ENCODE results near the gene ZNF804B.

Gene ZNF804B

DNA sequence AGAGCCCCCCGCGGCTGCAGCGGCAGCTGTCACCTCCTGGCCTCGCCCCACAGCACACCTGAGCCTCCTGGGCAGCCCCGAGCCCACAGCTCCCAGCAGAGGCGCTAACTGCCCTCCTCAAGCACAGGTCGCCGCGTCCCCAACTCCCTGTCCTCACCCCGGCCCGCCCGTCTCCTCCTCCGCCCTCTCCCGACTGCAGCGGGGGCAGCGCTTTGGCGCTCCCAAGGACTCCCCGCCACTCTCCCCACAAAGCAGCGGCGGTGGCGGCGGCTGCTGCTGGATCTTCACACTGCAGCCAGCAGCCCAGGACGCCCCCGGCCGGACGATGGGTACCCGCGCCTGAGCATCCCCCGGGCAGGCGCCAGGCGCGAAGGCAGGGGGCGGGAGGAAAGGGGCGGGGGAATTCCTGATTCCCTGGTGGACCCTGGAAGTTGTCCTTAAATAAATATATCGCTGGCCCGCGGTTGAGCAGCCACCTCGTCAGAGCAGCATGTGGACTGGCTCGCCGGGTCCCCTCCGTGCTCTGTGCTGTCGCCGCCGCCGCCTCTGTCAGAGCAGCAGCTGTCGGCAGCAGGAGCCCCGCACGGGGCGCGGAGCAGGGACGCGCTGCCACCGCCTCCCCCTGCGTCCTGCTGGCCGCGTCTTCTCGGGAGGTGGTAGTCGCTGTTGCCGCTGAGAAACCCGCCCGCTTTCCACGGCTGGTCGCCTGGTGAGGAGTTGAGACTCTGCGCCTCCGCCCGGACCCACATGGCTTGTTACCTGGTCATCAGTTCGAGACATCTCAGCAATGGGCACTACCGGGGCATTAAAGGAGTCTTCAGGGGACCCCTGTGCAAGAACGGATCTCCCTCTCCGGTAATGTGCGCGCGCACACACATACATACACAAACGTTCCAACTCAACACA lies at the start of gene ZNF804B:
TSS of gene ZNF804B (plus strand) at position 471 of the 906 bp plus-strand sequence. CDS start at position 748, 277 bp downstream.
- no peak for DNase-seq

DNA sequence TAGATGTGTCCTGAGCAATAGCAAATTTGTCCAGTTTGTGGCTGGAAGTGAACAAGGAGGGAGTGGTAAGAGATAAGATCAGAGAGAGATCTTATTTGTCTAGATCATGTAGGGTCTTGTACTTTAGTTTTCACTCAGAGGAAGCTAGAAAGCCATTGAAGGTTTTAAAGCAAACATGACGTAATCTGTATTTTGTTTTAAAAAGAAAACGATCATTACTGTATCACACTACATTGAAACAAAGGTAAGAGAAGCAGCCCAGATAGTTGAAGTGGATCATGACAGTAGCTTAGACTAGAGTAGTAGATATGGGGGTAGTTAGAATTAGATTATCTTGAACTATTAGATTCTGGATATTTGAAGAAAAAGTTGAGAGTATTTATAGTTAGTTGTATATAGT lies 23.6 kb upstream of the ZNF804B start:
- no peak for DNase-seq

DNA sequence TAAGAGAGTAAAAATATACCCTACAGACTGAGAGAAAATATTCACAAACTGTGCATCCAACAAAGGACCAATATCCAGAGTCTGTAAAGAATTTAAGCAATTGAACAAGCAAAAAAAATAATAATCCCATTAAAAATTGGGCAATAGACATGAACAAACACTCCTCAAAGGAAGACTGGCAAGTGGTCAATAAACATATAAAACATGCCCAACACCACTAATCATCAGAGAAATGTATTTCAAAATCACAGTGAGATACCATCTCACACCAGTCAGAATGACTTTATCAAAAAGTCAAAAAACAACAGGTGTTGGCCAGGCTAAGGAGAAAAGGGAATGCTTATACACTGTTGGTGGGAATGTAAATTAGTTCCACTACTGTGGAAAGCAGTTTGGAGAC lies 21.9 kb upstream of the ZNF804B start:
- DNase-seq, result no peak

DNA sequence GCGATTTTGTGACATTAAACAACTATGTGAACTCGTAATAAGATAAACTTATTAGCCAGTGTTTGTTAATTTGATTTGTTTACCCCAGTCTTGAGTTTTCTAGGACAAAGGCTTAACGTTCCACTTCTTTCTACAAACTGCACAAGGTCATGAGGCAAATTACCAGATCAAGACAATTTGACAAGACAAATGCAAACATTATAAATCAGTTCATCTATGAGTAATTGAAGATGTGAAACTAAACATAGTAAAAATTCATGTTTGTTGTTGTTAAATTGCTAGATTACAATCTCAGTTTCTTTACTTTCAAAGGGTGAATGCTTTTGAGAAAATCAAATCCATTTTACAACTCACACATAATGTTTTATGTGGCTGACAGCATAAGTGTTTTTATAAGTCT lies 13.4 kb upstream of the ZNF804B start:
- no peak for DNase-seq

DNA sequence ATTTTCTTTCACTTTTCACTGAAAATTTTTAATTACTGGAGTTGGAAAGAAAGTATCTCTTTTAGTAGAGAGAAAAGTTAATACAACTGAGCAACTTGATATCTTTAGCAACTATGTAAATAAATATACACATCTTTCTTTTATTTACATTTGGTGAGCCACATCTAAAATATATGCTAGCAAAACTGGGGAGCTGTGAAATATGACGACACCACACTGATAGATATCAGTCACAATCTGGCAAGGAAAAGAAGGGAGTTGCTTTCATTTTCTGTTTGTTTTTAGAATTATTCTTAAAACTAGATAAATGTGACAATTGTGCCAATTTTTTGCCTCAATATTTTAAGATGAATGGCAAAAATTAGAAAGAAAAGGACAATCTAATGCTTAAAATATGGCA lies 2.7 kb upstream of the ZNF804B start:
- DNase-seq, result no peak

DNA sequence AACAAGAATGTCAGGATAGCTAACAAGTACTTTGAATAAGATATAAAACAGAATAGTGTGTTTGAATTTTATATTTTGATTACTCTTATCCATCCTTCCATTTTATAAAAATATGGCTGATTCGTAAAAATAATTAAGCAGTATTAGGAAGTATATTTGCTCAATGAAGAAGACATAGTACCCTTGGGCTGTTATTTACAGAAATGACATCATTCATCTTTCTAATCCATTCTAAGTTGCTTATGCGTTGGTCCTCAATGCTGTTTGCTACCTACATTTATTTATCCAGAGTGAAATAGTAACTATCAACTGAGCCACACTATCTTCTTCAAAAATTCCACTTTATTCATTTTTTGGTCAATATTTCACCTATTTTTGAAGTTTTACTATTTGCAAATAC lies 2.1 kb upstream of the ZNF804B start:
- no peak for DNase-seq

DNA sequence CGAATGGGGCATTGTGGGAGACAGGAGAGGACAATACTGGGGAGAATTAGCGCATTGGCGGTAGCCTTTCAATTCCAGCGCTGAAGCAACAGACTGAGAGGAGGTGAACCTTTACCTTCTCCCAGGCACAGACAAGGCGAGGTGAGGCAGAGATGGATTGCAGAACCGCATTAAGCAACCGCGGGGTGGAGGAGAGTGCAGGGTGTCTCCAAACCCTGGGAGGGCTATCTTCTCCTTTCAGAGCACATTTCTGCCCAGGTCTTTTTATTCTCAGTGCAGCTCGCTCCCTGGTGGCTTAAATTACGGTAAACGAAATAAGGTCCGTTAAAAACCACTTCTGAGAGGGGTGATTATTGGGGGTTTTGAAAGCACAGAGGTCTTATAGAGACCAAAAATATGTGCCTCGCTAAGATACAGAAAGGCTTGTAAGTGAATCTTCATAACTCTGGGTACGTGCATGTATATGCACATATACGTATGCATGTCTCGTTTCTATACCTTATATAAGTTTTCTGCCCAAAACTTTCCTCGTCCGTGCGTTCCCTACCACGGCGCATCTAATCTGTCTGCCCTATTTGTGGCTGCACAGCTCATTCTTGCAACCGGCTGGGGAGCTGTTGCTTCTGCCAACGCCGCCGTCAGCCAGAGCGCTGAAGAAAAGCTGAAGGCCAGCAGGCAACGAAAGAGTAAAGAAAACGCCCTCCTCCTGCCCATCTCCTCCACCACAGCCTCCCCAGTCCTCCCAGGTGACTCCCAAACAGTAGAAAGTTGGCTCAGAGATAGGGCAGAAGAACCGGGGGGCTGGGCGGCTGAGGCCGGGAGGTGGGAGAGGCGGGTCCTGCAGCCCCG lies 895 bp upstream of the ZNF804B start:
- DNase-seq, result no peak

DNA sequence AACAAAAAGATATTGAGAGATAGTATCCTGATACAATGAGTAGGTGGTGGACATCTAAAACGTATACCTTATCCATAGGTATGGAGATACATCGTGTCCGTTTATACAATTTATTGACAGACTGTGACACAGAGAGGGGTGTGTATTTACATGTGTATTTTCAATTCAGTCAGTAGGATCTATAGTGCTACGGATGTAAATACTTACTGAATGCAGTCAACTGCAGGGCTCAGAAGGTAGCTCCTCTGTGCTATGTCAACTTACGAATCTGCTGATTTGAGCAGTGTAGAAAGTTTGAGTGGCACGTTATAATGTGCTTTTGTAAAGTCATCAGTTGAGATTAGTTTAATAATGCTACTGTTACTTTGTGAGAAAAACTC lies 626 bp downstream of the ZNF804B start:
- DNase-seq, result no peak

DNA sequence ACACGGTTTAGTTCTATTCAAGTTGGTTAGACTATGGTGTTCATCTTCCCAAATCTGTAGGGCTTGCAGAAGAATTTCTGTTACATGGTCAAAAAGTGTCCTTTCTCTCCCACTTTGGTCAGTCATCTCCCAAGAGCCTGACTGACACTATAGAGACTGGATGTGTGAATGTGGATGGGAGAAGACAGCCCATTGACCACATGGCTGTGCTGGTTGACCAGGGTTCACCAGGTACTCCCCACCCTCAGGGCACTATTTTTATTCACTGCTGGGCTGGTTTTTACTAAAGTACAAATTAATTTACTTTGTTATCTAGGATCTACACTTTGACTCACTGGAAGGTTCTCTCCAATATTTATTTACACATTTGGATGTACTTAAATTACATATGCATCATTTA lies 2.3 kb downstream of the ZNF804B start:
- no peak for DNase-seq

DNA sequence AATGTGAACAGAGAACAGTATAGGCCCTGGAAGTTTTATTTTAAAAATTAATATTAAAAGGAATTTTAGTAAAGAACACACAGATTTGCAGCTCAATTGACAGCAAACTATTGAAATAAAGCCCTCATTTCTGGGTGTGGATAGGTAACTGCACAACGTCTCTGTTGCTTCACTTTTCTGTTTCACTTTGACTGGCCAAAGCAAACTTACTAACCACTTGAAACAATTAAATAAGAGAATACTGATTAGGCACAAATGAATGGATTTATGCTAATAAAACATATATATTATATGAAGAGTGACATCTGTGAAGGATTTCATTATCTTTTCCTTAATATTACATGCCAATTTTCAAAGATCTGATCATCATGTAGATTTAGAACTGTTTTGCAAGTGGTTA lies 11.9 kb downstream of the ZNF804B start:
- DNase-seq, result no peak

DNA sequence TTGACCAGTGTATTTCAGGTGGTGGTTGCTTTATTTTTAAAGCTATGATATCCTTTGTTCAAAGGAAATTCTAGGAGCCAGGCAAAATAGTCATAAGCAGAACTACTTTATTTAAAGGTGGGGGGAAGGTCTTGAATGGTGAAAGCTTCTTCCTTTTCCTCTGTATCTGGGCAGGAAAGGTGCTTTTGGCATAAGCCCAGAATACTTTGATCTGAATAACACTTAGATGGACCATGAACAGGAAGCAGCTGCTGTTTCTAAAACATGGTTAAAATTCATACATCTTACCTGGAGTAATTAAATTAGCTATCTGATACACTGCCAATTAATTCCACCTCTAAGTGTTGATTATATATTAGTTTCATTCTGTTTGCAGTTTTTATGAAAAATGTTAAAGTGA lies 13.3 kb downstream of the ZNF804B start:
- DNase-seq, result no peak

DNA sequence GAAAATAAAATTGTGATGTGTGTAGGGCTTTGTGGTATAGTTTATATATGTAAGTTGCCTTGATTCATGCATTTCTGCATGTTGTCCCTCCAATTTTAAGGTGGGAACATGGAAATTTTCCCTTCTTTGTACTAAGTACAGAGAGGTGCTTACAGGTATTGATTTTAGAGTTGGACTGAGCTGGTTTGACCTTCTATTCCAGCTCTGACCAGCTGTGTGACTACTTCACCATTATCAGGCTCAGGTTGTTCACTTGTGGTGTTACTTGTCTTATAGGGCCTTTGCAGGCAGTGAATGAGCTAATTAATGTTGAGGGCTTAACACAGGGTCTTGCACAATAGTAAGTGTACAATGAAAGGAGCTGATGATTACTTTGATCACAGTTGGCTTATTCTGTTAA lies 16.3 kb downstream of the ZNF804B start:
- no peak for DNase-seq

DNA sequence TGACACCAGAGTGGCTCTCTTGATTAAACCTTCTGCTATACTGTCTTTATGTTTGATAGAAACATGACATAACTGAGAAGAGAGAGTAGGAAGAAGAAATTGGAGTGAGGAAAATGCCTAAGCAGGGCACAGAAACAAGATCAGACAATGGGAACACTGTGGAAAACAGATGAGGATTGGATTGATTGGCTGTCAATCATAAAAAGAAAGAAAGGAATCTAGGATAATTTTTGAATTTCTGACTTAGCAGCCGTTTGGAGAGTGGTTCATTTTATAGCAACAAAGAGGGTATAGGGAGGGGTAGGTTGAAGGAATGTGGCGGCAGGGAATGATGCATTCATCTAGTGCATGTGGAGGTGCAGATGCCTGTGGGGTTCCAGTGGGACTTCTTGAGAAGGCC lies 28.3 kb downstream of the ZNF804B start:
- no peak for DNase-seq

DNA sequence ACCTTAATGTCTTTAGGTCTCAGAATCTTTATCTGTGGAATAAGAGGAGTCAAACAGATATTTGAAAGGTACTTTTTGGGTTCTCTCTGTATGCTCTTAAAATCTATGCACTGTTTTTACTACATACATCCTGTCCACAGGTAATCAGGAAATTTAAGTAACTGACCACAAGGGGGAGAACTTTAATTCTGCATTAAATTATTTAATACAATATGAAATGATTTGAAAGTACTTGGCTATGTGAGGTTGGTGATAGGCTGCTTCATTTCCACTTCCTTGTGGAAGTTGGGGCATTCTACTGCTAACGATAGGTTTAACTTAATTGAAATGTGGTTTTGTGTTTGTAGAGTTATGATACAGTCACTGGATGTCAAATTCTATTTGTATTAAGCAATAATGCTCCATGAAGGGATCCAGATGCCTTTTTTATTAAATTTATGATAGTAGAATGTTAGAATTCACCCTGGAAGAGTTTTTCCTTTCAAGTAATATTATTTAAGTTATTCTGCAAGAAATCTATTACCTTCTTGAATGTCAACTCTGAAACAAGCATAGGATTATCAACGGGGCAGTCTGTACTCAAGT lies 30.1 kb downstream of the ZNF804B start:
- no peak for DNase-seq

DNA sequence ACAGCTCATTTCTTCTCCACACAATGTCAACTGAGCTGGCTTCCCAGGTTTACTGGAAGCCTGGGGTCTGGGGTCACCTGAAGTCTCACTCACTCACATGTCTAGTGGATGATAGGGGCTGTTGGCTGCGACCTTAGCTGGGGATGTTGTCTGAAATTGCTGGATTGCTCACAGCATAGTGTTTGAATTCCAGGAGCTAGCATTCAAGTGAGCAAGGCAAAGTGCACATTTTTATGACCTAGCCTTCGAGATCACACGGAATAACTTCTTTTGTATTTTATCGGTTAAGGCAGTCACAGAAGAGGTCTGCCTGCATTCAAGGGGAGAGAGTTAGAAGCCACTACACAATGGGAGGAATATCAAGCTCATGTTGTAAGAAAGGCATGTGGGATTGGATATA lies 32.4 kb downstream of the ZNF804B start:
- DNase-seq, result no peak

DNA sequence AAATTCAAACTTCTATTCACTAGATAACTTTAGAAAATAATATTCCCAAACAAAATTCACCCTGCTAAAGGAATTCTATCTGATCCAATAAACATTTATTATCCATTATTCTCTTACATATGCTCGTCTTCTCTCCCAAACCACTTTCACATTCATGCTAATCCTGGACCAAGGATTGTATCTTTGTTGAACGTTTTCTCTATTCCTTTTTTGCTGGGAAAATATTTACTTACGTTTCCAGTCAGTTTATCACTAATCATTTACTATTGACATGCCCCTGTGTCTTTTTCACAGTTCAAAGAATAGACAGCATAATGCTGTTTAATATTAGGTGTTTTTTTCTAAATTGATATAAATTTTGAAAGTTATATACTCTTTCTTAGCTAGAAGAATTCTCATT lies 32.9 kb downstream of the ZNF804B start:
- DNase-seq, result no peak

DNA sequence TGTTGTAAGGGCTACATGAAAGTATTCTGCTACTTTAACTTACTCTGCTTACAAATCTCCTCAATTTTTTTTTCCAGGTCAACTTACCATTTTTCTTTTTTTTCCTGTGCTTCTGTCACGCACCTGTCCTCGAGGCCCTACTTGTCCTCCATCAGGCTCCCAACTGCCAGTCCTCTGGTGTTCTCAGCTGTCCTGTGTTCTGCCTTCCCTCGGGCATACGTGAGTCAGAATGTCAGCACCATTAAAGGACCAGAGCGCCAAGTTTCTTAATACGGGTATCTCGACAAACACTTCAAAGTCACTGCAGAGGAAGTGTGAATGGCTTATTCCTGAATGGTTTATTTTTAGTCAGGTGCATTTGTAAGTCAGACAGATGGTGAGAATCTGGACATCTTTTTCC lies 36.1 kb downstream of the ZNF804B start, which contains the start of gene TEX47:
TSS of gene TEX47 (minus strand) at position 185 of the 400 bp plus-strand sequence. CDS start 795 bp downstream, outside the sequence.
- no peak for DNase-seq

DNA sequence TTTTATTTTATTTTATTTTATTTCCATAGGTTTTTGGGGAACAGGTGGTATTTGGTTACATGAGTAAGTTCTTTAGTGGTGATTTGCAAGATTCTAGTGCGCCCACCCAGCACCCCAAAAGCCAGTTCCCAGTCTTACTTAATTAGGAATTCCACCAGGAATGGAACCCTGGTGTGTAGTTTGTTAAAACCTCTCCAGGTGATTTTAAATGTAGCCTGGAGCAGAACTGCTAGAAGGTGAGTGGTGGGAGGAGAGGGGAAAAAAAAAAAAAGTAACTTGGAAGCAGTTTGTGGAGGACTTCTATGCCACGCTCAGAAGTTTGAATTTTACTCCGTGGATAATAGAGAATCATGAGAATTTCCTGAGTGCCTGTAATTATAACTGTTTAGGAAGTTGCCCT lies 41.5 kb downstream of the ZNF804B start:
- DNase-seq, result no peak

DNA sequence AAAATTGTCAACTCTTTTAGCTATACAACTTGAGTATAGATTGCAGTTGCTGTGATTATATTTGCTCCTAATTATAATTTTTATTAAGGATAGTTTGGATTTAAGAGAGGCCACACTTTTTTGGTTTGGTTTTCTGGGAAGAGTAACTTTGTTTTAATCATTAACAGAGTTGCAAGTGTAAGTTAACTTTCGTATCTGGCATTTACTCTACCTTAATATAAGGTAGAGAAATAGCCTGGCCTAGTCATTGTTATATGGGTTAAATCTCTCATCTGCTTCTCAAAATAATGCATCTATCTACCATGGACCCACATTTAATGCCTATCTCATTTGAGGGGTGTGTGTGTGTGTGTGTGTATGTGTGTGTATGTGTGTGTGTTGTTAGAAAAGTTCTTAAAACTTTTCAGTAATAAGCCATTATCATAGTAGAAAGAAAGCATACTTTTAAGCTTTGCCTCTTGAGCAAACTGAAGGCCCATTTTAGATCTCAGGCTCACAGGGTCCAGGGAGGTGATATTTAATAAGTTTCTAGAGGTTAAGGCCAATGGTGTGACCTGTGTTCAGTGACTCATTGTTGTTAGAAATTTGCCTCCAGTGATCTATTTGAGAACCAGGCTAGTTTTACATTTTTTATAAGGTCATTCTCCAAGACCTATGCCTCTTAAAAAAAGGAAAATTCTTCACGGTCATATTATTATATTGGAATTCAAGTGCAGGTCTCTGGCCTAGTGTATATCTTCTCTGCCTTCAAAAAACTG lies 47.0 kb downstream of the ZNF804B start:
- DNase-seq, result no peak

DNA sequence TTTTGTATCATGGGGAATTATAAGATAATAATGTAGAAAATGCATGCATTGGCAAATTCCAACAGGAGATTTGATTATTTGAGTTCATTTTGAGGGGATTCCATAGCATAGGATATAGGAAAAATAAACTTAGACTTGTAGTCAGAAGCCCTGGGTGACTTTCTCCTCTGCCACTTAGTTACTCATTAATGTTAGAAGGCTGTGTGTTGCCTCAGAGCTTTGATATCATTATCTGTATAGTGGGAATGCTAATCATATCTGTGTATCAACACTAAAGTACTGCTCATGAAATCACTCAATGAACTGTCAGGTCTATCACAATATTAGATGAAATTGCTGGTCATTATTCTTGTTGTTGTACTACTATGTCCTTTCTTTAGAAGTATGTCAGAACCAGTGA lies 59.1 kb downstream of the ZNF804B start:
- no peak for DNase-seq

DNA sequence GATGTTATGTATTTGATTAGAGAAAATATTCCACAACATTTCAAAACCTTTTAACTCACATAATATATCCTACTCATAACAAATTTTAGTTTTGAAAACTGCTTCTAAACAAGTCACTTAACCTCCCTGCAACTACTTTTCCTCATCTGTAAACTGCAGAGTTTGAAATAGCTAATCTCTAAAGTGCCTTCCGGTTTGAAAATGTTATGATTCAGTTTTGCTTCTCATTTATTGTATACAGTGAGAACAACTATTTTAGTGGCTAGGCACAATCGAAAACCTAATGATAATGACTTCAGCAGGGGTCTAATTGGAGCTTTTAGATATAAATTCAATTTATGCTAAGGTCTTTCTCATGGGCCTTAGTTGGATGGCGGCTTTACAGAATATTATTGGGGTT lies 66.7 kb downstream of the ZNF804B start:
- no peak for DNase-seq

DNA sequence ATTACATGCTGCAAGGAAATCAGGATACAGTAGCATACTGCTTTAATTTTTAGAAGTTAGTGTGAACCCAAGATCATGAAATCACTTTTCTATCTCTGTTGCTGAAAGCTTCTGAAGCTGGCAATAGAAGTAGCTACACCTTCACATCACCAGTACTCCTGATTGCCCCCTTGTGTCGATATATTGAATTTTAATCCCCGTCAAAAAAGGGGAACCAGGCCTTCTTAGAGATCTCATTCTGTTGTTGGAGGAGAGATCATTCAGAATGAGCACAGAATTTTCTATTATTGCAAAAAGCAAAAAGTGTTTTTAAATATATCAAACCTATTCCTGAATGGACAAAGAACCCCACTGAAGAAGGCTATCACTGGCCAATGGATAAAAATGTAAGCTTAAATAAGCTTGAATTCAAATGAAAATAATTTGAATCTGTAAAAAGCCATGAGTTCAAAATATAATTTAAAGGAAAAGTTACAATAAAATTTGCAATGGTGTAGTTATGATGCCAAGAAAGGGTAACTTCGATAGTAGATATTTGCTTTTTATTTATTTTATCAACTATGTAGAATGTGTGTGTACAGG lies 75.7 kb downstream of the ZNF804B start:
- no peak for DNase-seq
